Measurements from ENCODE around the gene ZSWIM4. TPM values are rescaled to one million over a fixed set of nuclear protein-coding genes. Genes with fewer than 3 reads are reported as not detected.
A peak's percentile ranks its signal among the peaks of the same experiment; 100 is the strongest.

ZSWIM4 gene
- total and polyA plus RNA-seq, 7 donors = 0.77 to 7.8 (median 3.7) TPM

GRCh38 chr19:13861714-13862531 lies 66.7 kb downstream of the ZSWIM4 start:
- peak; percentile 91 to 97 (median 94) for ATAC-seq
- intact Hi-C loops (cut with DNase I) = loop anchor here (1.0 to 5.0 kb wide), 6 partner anchors 77 to 585 kb away; no protein-coding TSS in a partner anchor
- TF ChIP-seq CTCF (IDR thresholded peaks at IDR 0.05) = peak; percentile 99
- peaks cover 0 to 24% (median 0%) of the 10 kb centered on the region in 3 donors for H3K27me3 ChIP-seq (ENCODE audit: insufficient read depth in 3 of 3, low read length in 2 of 3)
- H3K36me3 ChIP-seq (ENCODE audit: insufficient read depth in 1 of 2, low read depth in 1 of 2) = no peaks in the 10 kb centered on the region
- peak; percentile 92 to 95 for DNase-seq
- peak overlapping the region; percentile 78 for H3K27ac ChIP-seq
- no peaks in the 10 kb centered on the region for H3K9me3 ChIP-seq
- peaks cover 11% of the 10 kb centered on the region for H3K4me1 ChIP-seq
- 2% methylated on average over 24 to 27 of the region's 27 CpGs for WGBS, 3 donors
- peak overlapping the region; percentile 63 for H3K4me3 ChIP-seq

- Histone ChIP-seq H3K27ac (no peak overlapping the region), H3K27me3 (ENCODE audit: insufficient read depth in 3 of 3, low read length in 2 of 3) (peaks cover 0 to 28% (median 2%) of the 10 kb centered on the region in 3 donors), H3K36me3 (ENCODE audit: insufficient read depth in 1 of 2, low read depth in 1 of 2) (no peaks in the 10 kb centered on the region), H3K4me3 (no peak overlapping the region), H3K9me3 (no peaks in the 10 kb centered on the region), H3K4me1 (peaks cover 11% of the 10 kb centered on the region)
- TF ChIP-seq CTCF (IDR thresholded peaks at IDR 0.05) = no peak
- intact Hi-C loops (cut with DNase I) = loop anchor here in 1 of 2 donors (5.0 kb wide), 2 partner anchors 267 to 587 kb away; no protein-coding TSS in a partner anchor
- WGBS, 3 donors = 36 to 41% (median 39%) methylated on average over 12 to 13 of the region's 13 CpGs
- DNase-seq (peak in 1 of 2 donors; percentile 51), ATAC-seq (no peak)
Measured at GRCh38 chr19:13864046-13864666, 68.9 kb downstream of the ZSWIM4 start.

GRCh38 chr19:13864667-13865570 lies 69.7 kb downstream of the ZSWIM4 start:
- Histone ChIP-seq H3K27ac (no peak overlapping the region), H3K4me3 (peak overlapping the region; percentile 72), H3K4me1 (peaks cover 11% of the 10 kb centered on the region), H3K27me3 (ENCODE audit: insufficient read depth in 3 of 3, low read length in 2 of 3) (peaks cover 0 to 28% (median 2%) of the 10 kb centered on the region in 3 donors), H3K9me3 (no peaks in the 10 kb centered on the region), H3K36me3 (ENCODE audit: insufficient read depth in 1 of 2, low read depth in 1 of 2) (no peaks in the 10 kb centered on the region)
- no peak for TF ChIP-seq CTCF (IDR thresholded peaks at IDR 0.05)
- peak in 1 of 2 donors; percentile 42 for DNase-seq
- intact Hi-C loops (cut with DNase I) = loop anchor here in 1 of 2 donors (5.0 kb wide), 2 partner anchors 268 to 588 kb away; no protein-coding TSS in a partner anchor
- 4 to 11% (median 7%) methylated on average over 51 to 113 of the region's 113 CpGs for WGBS, 3 donors
- ATAC-seq = no peak

GRCh38 chr19:13865571-13866462 lies 70.6 kb downstream of the ZSWIM4 start:
- no peaks in the 10 kb centered on the region for H3K9me3 ChIP-seq
- no peaks in the 10 kb centered on the region for H3K36me3 ChIP-seq (ENCODE audit: insufficient read depth in 1 of 2, low read depth in 1 of 2)
- peaks cover 11% of the 10 kb centered on the region for H3K4me1 ChIP-seq
- H3K4me3 ChIP-seq = peak overlapping the region; percentile 72
- DNase-seq (peak in 1 of 2 donors; percentile 57), ATAC-seq (no peak)
- TF ChIP-seq CTCF (IDR thresholded peaks at IDR 0.05) = no peak
- H3K27me3 ChIP-seq (ENCODE audit: insufficient read depth in 3 of 3, low read length in 2 of 3) = peaks cover 0 to 28% (median 2%) of the 10 kb centered on the region in 3 donors
- no peak overlapping the region for H3K27ac ChIP-seq
- intact Hi-C loops (cut with DNase I) = no loop called here
- WGBS, 3 donors = 2% methylated on average over 49 to 82 of the region's 82 CpGs
